Hepatocyte (in vitro differentiated cells): ENCODE measurements around the gene DPF3.

ENCODE experiments used
- CTCF ChIP-seq: fragments of 200-600 bp; sonication (generic); IDR thresholded peaks from 2 replicates; pipeline ENCODE4 v1.5.1; 2016; ENCODE audit warnings: antibody characterized with exemption, mild to moderate bottlenecking; ENCODE audit not compliant: poor library complexity
- EZH2 ChIP-seq: fragments of 200-600 bp; sonication (generic); IDR thresholded peaks from 2 replicates; pipeline ENCODE4 v1.6.1; 2016; ENCODE audit warnings: antibody characterized with exemption, mild to moderate bottlenecking, borderline replicate concordance
- EZH2phosphoT487 ChIP-seq: fragments of 200-600 bp; sonication (generic); IDR thresholded peaks from one replicate; pipeline ENCODE4 v1.6.1; 2018; ENCODE audit warnings: antibody characterized with exemption, mild to moderate bottlenecking, low read depth, moderate library complexity; ENCODE audit not compliant: unreplicated experiment, severe bottlenecking

GRCh38 chr14:72753879-72754400, 140.0 kb downstream of the DPF3 start:
- no peak for TF ChIP-seq CTCF
- TF ChIP-seq EZH2, result no peak
- TF ChIP-seq EZH2phosphoT487, result no peak
